Naive thymus-derived CD8-positive, alpha-beta T cell (primary cell): ENCODE measurements around the gene PTPN9. TPM values are rescaled to one million over a fixed set of nuclear protein-coding genes. Genes with fewer than 3 reads are reported as not detected.
A peak's percentile ranks its signal among the peaks of the same experiment; 100 is the strongest.
"Not testable (repeated sequence)": the region's sequence is repeated elsewhere in the genome, so short reads cannot be mapped to it uniquely, and the experiment has no call there.

Experiments used
- ATAC-seq, 2 donors: fragments of 150-1000 bp; cut with Tn5 transposase in 1 of 2; sonication (Bioruptor Pico), chemical (Tn5 transposase) in 1 of 2; 1 replicate in 1 of 2; 2 replicates in 1 of 2; pipeline ENCODE4 v1.10.0; 2021; ENCODE audit warnings: mild to moderate bottlenecking in 2 of 2, moderate library complexity in 2 of 2
- POLR2A ChIA-PET: fragments of 350-600 bp; sonication (Branson Sonifier 250); formaldehyde crosslinking; loops from one replicate; lab custom pipeline; 2021; ENCODE audit warnings: antibody characterized with exemption; lab: Charles Lee
- DNase-seq, 10 donors: peaks; one replicate each; pipeline versions ENCODE4 v3.0.0 to v3.0.0-alpha.2; 2020 to 2022
- H3K27ac Mint-ChIP-seq, 10 donors: one replicate each; pipeline ENCODE4 v1.8.0; 2020 to 2022; ENCODE audit warnings: mild to moderate bottlenecking in 10 of 10, mixed read lengths in 10 of 10, moderate library complexity in 4 of 10, inconsistent platforms in 1 of 10
- H3K27me3 Mint-ChIP-seq, 5 donors: one replicate each; pipeline ENCODE4 v1.8.0; 2021 to 2022; ENCODE audit warnings: mixed read lengths in 5 of 5
- H3K36me3 Mint-ChIP-seq, 3 donors: one replicate each; pipeline ENCODE4 v1.8.0; 2020 to 2022; ENCODE audit warnings: mixed read lengths in 3 of 3, mild to moderate bottlenecking in 2 of 3, inconsistent platforms in 1 of 3
- H3K4me1 Mint-ChIP-seq, 4 donors: one replicate each; pipeline ENCODE4 v1.8.0; 2021 to 2022; ENCODE audit warnings: mixed read lengths in 4 of 4
- H3K4me3 Mint-ChIP-seq, 10 donors: one replicate each; pipeline ENCODE4 v1.8.0; 2020 to 2022; ENCODE audit warnings: mild to moderate bottlenecking in 10 of 10, mixed read lengths in 10 of 10, moderate library complexity in 6 of 10, inconsistent platforms in 1 of 10
- H3K9me3 Mint-ChIP-seq, 9 donors: one replicate each; pipeline ENCODE4 v1.8.0; 2020 to 2022; ENCODE audit warnings: mixed read lengths in 9 of 9, mild to moderate bottlenecking in 3 of 9, inconsistent platforms in 1 of 9, moderate library complexity in 1 of 9
- polyA plus RNA-seq, 3 donors: library from polyadenylated mRNA; unstranded; fragments of 300-500 nt; fragmentation: Illumina TruSeq; gene quantifications; one replicate each; pipeline ENCODE4 v1.2.3, GENCODE V29; 2021
- total RNA-seq, 8 experiments: library from RNA in 2 of 8; stranded (reverse) in 2 of 8; gene quantifications; one replicate each; pipeline ENCODE4 v1.2.3 and lab custom pipeline; 2021 to 2026

PTPN9 gene
- total and polyA plus RNA-seq, 5 experiments from 2014 or later: 10.1 to 19.6 (median 14.0) TPM

- H3K27me3 Mint-ChIP-seq: no peaks in the 10 kb centered on the region
- peaks cover 11 to 35% (median 25%) of the 10 kb centered on the region in 4 donors for H3K4me1 Mint-ChIP-seq
- DNase-seq: no peak
- peaks cover 0 to 3% (median 0%) of the 10 kb centered on the region in 3 donors for H3K36me3 Mint-ChIP-seq
- H3K9me3 Mint-ChIP-seq: no peaks in the 10 kb centered on the region
- POLR2A ChIA-PET: interaction anchor here (0.8 kb wide), 1 partner anchor 95 kb away, joined by 3 read pairs; the partner anchor contains the start of gene IMP3
- peak overlapping the region in 3 of 10 donors; percentile 7 to 41 (median 32) for H3K27ac Mint-ChIP-seq
- no peak overlapping the region for H3K4me3 Mint-ChIP-seq
- ATAC-seq: no peak
These were observed 34.1 kb downstream of the PTPN9 start for GRCh38 chr15:75545064-75545463.

- no peaks in the 10 kb centered on the region for H3K9me3 Mint-ChIP-seq
- peaks cover 0 to 3% (median 0%) of the 10 kb centered on the region in 3 donors for H3K36me3 Mint-ChIP-seq
- POLR2A ChIA-PET: interaction anchor here (0.8 kb wide), 1 partner anchor 95 kb away, joined by 3 read pairs; the partner anchor contains the start of gene IMP3
- DNase-seq: no peak
- H3K27me3 Mint-ChIP-seq: no peaks in the 10 kb centered on the region
- ATAC-seq: no peak
- no peak overlapping the region for H3K4me3 Mint-ChIP-seq
- peak overlapping the region in 5 of 10 donors; percentile 7 to 71 (median 35) for H3K27ac Mint-ChIP-seq
- H3K4me1 Mint-ChIP-seq: peaks cover 11 to 38% (median 27%) of the 10 kb centered on the region in 4 donors
These were observed 34.8 kb downstream of the PTPN9 start for GRCh38 chr15:75544359-75544758.

- H3K9me3 Mint-ChIP-seq, DNase-seq, H3K27me3 Mint-ChIP-seq, POLR2A ChIA-PET, H3K4me3 Mint-ChIP-seq, H3K36me3 Mint-ChIP-seq, ATAC-seq: not testable (repeated sequence)
- Mint-ChIP-seq H3K4me1 (peaks cover 11 to 38% (median 28%) of the 10 kb centered on the region in 4 donors), H3K27ac (peak overlapping the region in 1 of 10 donors; percentile 4)
These were observed 36.1 kb downstream of the PTPN9 start for GRCh38 chr15:75542949-75543545.

- Mint-ChIP-seq H3K36me3 (peaks cover 0 to 5% (median 0%) of the 10 kb centered on the region in 3 donors), H3K4me1 (peaks cover 11 to 37% (median 28%) of the 10 kb centered on the region in 4 donors), H3K9me3 (no peaks in the 10 kb centered on the region), H3K4me3 (no peak overlapping the region), H3K27me3 (no peaks in the 10 kb centered on the region), H3K27ac (peak overlapping the region in 2 of 10 donors; percentile 13 to 16)
- no peak for ATAC-seq
- DNase-seq: no peak
- POLR2A ChIA-PET: no interaction called here
These were observed 36.7 kb downstream of the PTPN9 start for GRCh38 chr15:75542386-75542797.

GRCh38 chr15:75538376-75538775, 40.7 kb downstream of the PTPN9 start:
- peak overlapping the region in 1 of 10 donors; percentile 7 for H3K27ac Mint-ChIP-seq

GRCh38 chr15:75533945-75534344, 45.2 kb downstream of the PTPN9 start:
- DNase-seq (no peak), ATAC-seq (no peak)
- POLR2A ChIA-PET: no interaction called here
- H3K4me3 Mint-ChIP-seq: no peak overlapping the region
- peak overlapping the region in 4 of 10 donors; percentile 17 to 53 (median 29) for H3K27ac Mint-ChIP-seq
- peaks cover 0 to 8% (median 0%) of the 10 kb centered on the region in 3 donors for H3K36me3 Mint-ChIP-seq
- H3K4me1 Mint-ChIP-seq: peaks cover 5 to 20% (median 8%) of the 10 kb centered on the region in 4 donors
- H3K27me3 Mint-ChIP-seq: no peaks in the 10 kb centered on the region
- no peaks in the 10 kb centered on the region for H3K9me3 Mint-ChIP-seq

More at GRCh38 chr15:75538376-75538775, 40.7 kb downstream of the PTPN9 start:
- no peak overlapping the region for H3K4me3 Mint-ChIP-seq
- peaks cover 4 to 24% (median 13%) of the 10 kb centered on the region in 4 donors for H3K4me1 Mint-ChIP-seq
- DNase-seq (no peak), ATAC-seq (no peak)
- no peaks in the 10 kb centered on the region for H3K27me3 Mint-ChIP-seq
- no peaks in the 10 kb centered on the region for H3K9me3 Mint-ChIP-seq
- H3K36me3 Mint-ChIP-seq: peaks cover 0 to 8% (median 0%) of the 10 kb centered on the region in 3 donors
- POLR2A ChIA-PET: interaction anchor here (0.6 kb wide), 1 partner anchor 76 kb away, joined by 3 read pairs; no protein-coding TSS in a partner anchor

- H3K27ac Mint-ChIP-seq: peak overlapping the region in 5 of 10 donors; percentile 2 to 52 (median 37)
- no peak overlapping the region for H3K4me3 Mint-ChIP-seq
- DNase-seq: peak in 1 of 10 donors; percentile 2
- H3K4me1 Mint-ChIP-seq: peaks cover 5 to 20% (median 8%) of the 10 kb centered on the region in 4 donors
- H3K36me3 Mint-ChIP-seq: peaks cover 0 to 6% (median 0%) of the 10 kb centered on the region in 3 donors
- POLR2A ChIA-PET: no interaction called here
- ATAC-seq: no peak
- H3K9me3 Mint-ChIP-seq: no peaks in the 10 kb centered on the region
- no peaks in the 10 kb centered on the region for H3K27me3 Mint-ChIP-seq
These were observed 46.5 kb downstream of the PTPN9 start for GRCh38 chr15:75532413-75533250.

GRCh38 chr15:75531041-75531450, 48.1 kb downstream of the PTPN9 start:
- H3K27ac Mint-ChIP-seq: peak overlapping the region in 2 of 10 donors; percentile 4 to 72
- no peak for DNase-seq
- peaks cover 5 to 14% (median 6%) of the 10 kb centered on the region in 3 donors for H3K36me3 Mint-ChIP-seq
- POLR2A ChIA-PET: no interaction called here
- ATAC-seq: no peak
- H3K4me3 Mint-ChIP-seq: no peak overlapping the region
- H3K27me3 Mint-ChIP-seq: no peaks in the 10 kb centered on the region
- H3K4me1 Mint-ChIP-seq: peaks cover 5 to 20% (median 9%) of the 10 kb centered on the region in 4 donors
- H3K9me3 Mint-ChIP-seq: no peaks in the 10 kb centered on the region

GRCh38 chr15:75530169-75530568, 48.9 kb downstream of the PTPN9 start:
- Mint-ChIP-seq H3K27ac (no peak overlapping the region), H3K4me1 (peaks cover 4 to 20% (median 9%) of the 10 kb centered on the region in 4 donors), H3K9me3 (no peaks in the 10 kb centered on the region), H3K36me3 (peaks cover 5 to 22% (median 6%) of the 10 kb centered on the region in 3 donors), H3K4me3 (no peak overlapping the region), H3K27me3 (no peaks in the 10 kb centered on the region)
- POLR2A ChIA-PET: no interaction called here
- DNase-seq (no peak), ATAC-seq (no peak)

- ATAC-seq, H3K4me3 Mint-ChIP-seq, POLR2A ChIA-PET, H3K27ac Mint-ChIP-seq, H3K9me3 Mint-ChIP-seq, H3K4me1 Mint-ChIP-seq, H3K27me3 Mint-ChIP-seq, DNase-seq: not testable (repeated sequence)
- peaks cover 14 to 50% (median 15%) of the 10 kb centered on the region in 3 donors for H3K36me3 Mint-ChIP-seq
These were observed 53.4 kb downstream of the PTPN9 start for GRCh38 chr15:75525756-75526155.

- H3K36me3 Mint-ChIP-seq: peaks cover 14 to 69% (median 19%) of the 10 kb centered on the region in 3 donors
- no peak for DNase-seq
- H3K4me1 Mint-ChIP-seq: peaks cover 0 to 6% (median 0%) of the 10 kb centered on the region in 4 donors
- ATAC-seq: no peak
- POLR2A ChIA-PET: no interaction called here
- no peak overlapping the region for H3K27ac Mint-ChIP-seq
- no peaks in the 10 kb centered on the region for H3K27me3 Mint-ChIP-seq
- H3K4me3 Mint-ChIP-seq: no peak overlapping the region
- no peaks in the 10 kb centered on the region for H3K9me3 Mint-ChIP-seq
These were observed 56.1 kb downstream of the PTPN9 start for GRCh38 chr15:75523011-75523410.

- no peaks in the 10 kb centered on the region for H3K27me3 Mint-ChIP-seq
- POLR2A ChIA-PET: no interaction called here
- no peak for ATAC-seq
- H3K27ac Mint-ChIP-seq: no peak overlapping the region
- DNase-seq: no peak
- H3K9me3 Mint-ChIP-seq: no peaks in the 10 kb centered on the region
- H3K4me1 Mint-ChIP-seq: no peaks in the 10 kb centered on the region
- H3K4me3 Mint-ChIP-seq: no peak overlapping the region
- peaks cover 0 to 66% (median 7%) of the 10 kb centered on the region in 3 donors for H3K36me3 Mint-ChIP-seq
These were observed 61.9 kb downstream of the PTPN9 start for GRCh38 chr15:75517233-75517632.
